GM23338 (cell line): ENCODE measurements around the gene PDYN.

ENCODE experiments used
- CREB1 ChIP-seq: fragments of 250-450 bp; sonication (Bioruptor Pico); IDR thresholded peaks from 2 replicates; pipeline ENCODE4 v1.5.0; 2020; ENCODE audit warnings: low read depth, mild to moderate bottlenecking, moderate library complexity
- CTCF ChIP-seq, 2 experiments: fragments of 200-600 bp in 1 of 2; sonication (generic) in 1 of 2; conservative IDR thresholded peaks; 2 replicates each; pipeline versions ENCODE4 v1.5.1 to v1.6.1; 2016 to 2017; ENCODE audit warnings: antibody characterized with exemption in 2 of 2, low read depth in 2 of 2, mild to moderate bottlenecking in 2 of 2, moderate library complexity in 1 of 2
- EZH2 ChIP-seq: fragments of 200-600 bp; sonication (generic); IDR thresholded peaks from one replicate; pipeline ENCODE4 v1.8.0; 2017; ENCODE audit warnings: antibody characterized with exemption, mild to moderate bottlenecking, low read depth; ENCODE audit not compliant: unreplicated experiment
- EZH2phosphoT487 ChIP-seq: fragments of 200-600 bp; sonication (generic); IDR thresholded peaks from one replicate; pipeline ENCODE4 v1.8.1; 2018; ENCODE audit warnings: antibody characterized with exemption; ENCODE audit not compliant: unreplicated experiment
- JUNB ChIP-seq: IDR thresholded peaks from one replicate; pipeline ENCODE4 v1.6.1; 2016; ENCODE audit warnings: antibody characterized with exemption; ENCODE audit not compliant: unreplicated experiment
- POLR2AphosphoS5 ChIP-seq: IDR thresholded peaks from 2 replicates; pipeline ENCODE4 v1.6.1; 2016; ENCODE audit warnings: antibody characterized with exemption, low read depth
- REST ChIP-seq: IDR thresholded peaks from one replicate; pipeline ENCODE4 v1.6.1; 2018; ENCODE audit warnings: antibody characterized with exemption; ENCODE audit not compliant: unreplicated experiment
- ZNF114 ChIP-seq: fragments of 250-450 bp; sonication (Bioruptor Pico); IDR thresholded peaks from 2 replicates; pipeline ENCODE4 v1.5.0; 2020; ENCODE audit warnings: mild to moderate bottlenecking, moderate library complexity
- ZNF331 ChIP-seq: fragments of 250-450 bp; sonication (Bioruptor Pico); IDR thresholded peaks from 2 replicates; pipeline ENCODE4 v1.5.0; 2020; ENCODE audit warnings: low read depth, mild to moderate bottlenecking, moderate library complexity
- TF ChIP-seq, protein P1 (sequence below): IDR thresholded peaks from 2 replicates; pipeline ENCODE4 v1.6.1; 2016; ENCODE audit warnings: antibody characterized with exemption

DNA sequence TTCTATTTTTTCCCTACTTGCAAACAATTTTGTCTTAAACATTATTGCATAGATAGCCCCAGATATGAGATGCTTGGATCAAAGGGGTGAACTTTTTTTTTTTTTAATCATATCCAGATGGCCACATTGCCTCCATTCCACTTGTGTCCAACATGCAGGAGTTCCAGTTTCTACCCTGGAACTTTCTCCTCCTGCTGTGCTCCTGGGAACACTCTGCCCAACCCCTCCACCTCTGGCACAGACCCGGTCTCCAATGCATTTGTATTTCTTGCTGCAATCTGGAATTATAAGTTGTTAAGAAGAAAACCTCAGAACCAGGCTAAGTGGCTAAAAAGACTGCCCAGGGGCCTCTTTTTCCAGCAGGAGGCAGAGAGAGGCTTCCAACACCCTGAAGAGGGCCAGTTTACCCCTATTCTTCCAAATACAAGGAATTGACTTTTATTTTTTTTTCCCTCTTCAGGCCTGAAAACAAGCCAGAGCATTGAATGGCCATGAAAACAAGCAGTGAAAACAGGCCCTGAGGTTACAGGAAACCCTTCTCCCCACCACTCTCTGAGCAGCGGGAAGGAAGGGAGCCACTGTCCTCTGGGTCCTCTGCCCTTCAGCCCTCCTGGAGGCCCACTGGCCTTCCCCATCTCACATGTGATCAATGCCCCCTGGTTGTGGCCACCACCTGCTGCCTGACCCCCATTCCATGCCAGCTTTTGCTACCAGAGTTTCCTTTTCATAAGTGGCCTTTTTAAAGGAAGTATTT lies 44.3 kb downstream of the PDYN start:
- TF ChIP-seq CTCF (conservative IDR thresholded peaks at IDR 0.05; ENCODE audit: low read depth in 2 of 2), result no peak
- TF ChIP-seq REST, result no peak
- TF ChIP-seq JUNB, result no peak
- no peak for TF ChIP-seq EZH2phosphoT487
- TF ChIP-seq POLR2AphosphoS5, result no peak
- TF ChIP-seq, protein P1, sequence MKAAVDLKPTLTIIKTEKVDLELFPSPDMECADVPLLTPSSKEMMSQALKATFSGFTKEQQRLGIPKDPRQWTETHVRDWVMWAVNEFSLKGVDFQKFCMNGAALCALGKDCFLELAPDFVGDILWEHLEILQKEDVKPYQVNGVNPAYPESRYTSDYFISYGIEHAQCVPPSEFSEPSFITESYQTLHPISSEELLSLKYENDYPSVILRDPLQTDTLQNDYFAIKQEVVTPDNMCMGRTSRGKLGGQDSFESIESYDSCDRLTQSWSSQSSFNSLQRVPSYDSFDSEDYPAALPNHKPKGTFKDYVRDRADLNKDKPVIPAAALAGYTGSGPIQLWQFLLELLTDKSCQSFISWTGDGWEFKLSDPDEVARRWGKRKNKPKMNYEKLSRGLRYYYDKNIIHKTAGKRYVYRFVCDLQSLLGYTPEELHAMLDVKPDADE, result no peak
- TF ChIP-seq EZH2, result no peak
- TF ChIP-seq ZNF114 (CRISPR knock-in tag), result no peak
- no peak for TF ChIP-seq CREB1 (CRISPR knock-in tag)
- TF ChIP-seq ZNF331 (CRISPR knock-in tag), result no peak
